GM18873 (cell line): ENCODE results near the gene TMEM273.

Source experiments
- ATAC-seq: cut with Tn5 transposase; IDR thresholded peaks from one replicate; pipeline ENCODE4 v1.9.1; 2021; ENCODE audit warnings: mild to moderate bottlenecking, moderate library complexity, moderate number of reproducible peaks; ENCODE audit not compliant: unreplicated experiment, low FRiP score

TMEM273 gene

GRCh38 chr10:49166484-49167400, 21.4 kb downstream of the TMEM273 start:
- ATAC-seq, result no peak

DNA sequence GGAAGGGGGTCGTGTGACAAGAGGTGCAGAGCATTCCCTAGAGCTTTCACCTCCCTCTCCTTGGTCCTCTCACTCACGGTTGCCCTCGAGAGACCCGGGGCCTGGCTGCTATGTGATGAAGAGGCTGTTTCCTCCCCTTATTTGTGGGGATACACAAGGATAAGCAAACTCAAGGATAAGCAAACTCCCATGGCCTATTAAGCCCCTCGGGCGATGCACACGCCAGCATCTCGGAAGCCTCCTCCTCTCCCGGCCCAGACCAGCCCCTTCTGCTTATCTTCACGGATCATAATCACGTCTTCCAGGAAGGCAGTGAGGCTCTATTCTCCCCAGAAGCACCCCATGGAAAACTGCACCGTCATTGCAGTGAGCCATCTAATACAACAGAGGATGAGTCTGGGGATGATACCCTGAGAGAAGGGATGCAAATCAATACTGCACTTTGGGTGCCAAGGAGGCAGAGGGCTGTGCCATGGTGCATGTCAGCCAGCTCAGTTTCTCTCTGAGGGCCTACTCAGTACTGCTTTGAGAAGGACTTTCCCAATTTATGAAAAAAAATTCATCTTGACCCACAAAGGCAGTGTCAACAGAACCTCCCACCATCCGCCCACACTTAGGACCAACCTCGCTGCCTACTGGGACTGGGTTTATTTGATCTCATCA, 22.2 kb downstream of the TMEM273 start:
- ATAC-seq, result no peak

DNA sequence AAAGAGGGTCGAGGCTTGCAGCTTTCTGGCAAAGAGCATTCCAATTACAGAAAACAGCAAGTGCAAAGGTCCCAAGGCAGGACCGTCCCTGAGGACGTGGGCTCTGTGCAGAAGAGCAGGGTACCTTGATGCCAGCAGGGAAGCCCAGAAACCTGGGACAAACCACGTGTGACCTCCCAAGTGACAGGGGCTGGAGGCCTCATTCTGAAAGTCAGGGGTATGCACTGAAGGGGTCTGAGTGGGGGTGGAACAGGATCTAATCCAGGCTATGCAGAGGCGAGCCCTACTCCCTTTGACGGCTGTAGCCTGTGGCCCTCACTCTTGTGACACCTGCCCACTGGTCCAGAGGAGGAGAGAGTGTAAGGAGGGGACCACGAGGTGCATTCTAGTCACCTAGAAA, 22.9 kb downstream of the TMEM273 start:
- ATAC-seq, result no peak

DNA sequence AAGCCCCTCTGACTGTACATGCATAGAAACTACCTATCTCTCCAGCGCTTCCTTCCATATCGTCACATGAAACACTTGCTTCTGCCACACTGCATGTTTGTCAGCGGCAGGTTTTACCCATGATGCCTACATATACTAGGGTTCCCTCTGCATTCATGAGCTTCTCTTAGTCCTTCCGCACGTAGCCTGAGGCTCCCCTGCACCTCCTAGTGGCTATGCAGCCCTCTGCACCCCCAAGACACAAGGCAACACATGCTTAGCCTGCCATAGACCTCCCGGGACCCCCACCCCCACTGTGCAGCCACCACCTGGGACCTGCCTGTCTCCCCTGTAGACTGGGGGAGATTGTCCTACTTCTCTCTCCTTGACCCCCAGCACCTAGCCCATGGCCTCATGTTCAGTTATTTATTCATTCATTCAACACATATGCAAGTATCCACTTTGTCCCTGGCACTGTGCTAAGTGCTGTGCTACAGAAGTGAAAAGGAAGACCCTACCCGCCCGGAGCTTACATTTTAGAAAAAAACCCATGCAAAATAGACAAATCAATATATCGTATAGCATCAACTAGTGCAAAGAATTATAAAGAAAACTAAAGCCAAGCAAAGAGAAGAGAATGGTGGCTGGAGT, 23.5 kb downstream of the TMEM273 start:
- no peak for ATAC-seq

DNA sequence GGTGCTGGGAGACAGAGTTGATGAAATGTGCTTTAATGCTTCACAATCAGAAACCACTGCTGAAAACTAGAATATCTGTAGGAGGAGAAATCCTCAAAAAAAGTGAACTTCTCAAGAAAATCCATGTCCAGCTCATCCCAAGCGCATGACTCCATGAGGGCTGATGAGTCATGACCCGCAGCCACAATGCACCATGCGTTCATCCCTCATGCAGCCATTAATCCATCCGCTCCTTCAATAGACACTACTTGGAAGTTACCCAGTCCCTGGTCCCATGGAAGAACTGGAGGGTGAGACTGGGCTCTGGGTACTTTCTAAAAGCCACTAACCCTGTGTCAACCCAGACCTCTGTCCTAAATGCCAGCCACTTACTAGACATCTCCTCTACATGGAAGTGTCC, 24.4 kb downstream of the TMEM273 start:
- no peak for ATAC-seq

DNA sequence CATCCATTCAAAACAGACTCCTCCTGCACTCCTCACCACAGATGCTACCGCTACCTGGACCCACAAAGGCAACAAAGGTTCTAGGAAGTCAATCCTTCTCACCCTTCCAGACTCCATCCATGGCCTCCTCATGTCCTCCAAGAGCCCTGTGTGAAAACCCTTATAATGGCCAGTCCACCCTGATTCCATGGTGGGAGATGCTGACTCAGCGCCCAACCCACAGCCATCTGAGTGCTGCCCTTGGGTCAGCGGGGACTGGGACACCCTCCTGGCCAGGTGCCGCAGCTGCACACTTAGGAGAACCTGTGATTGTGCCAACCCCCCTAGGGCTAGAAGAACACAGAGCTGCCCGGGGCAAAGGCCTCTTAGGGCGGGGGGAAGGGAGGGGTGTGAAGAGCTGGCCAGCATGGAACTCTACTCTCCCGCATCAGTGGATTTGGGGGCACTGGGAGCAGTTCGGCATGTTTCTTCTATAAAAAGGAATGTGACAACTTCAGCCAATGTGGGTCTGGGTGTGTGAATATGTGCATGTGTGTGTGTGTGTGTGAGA, 25.4 kb downstream of the TMEM273 start:
- no peak for ATAC-seq

- ATAC-seq, result no peak
These were observed 26.1 kb downstream of the TMEM273 start for GRCh38 chr10:49162063-49162462.

GRCh38 chr10:49161411-49161997, 26.7 kb downstream of the TMEM273 start:
- ATAC-seq, result no peak

DNA sequence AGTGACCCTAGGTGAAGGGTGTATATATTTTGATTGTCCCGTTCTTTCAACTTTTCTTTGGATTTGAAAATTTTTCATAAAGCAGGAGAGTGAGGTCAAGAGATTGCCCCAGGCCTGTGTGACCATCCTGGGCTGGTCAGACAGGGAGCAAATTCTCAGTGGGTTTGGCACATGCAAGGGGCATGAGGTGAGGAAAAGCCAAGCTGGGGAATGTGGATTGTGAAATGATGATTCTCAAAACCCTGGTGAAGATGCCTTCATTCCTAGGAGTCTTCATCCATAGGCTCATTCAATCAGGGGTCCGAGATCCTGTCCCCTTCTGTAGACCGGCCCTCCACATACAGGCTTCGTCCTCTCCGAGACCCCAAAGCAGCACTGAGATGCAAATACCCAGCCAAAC, 27.4 kb downstream of the TMEM273 start:
- ATAC-seq, result no peak

- no peak for ATAC-seq
These were observed 28.1 kb downstream of the TMEM273 start for GRCh38 chr10:49160110-49160509.

DNA sequence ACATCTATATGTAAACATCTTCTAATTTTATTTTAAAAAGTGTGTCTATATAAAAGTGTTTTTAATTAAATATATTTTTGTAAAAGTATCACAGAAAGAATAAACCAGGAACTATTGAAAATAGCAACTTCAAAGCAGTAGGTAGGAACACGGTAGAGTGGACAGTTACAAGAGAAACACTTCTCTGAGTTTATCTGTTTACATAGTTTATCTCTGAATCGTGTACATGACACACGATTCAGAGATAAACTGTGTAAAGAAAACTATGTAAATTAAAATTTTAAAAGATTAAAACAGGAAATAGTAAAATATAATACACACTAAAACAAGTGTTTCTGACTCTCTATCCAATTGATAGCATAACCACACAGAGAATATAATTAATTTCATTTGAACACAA, 29.3 kb downstream of the TMEM273 start:
- ATAC-seq, result no peak

DNA sequence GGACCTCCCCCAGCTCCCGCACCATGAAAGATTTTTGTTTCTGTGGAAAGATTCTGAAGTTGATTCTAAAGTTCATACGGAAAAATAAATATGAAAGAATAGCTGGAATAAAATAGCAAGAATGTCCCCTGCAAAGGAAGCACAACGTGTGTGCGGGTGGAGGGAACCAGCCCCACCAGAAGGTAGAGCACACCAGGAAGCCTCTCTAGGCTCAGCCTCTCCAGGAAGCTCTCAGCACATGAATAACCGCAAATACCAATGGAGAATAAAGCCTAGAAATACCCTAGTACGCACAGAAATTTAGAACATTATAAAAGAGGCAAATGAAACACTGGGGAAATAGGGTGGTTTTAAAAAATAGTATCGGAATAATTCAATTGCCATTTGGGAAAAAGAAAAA, 29.8 kb downstream of the TMEM273 start:
- no peak for ATAC-seq

DNA sequence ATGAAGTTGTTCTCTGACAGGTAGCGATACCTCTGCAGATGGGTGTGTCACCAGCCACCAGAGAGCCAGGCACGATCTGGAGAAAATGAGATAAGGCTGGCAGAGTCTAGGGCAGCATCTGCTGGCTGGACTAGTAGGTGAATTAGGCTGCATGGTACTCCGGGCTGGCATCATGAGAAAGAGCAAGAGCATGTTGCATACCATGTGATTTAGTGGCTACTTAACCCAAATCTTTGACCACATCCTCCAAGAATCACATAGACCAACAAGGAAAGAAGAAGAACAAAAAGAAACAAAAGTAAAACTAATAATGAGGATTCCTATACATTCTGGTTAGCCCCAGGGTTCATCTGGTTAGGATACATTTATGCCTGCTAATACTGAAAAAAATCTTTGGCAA, 31.0 kb downstream of the TMEM273 start:
- ATAC-seq, result no peak

GRCh38 chr10:49154641-49155040, 33.5 kb downstream of the TMEM273 start:
- no peak for ATAC-seq

DNA sequence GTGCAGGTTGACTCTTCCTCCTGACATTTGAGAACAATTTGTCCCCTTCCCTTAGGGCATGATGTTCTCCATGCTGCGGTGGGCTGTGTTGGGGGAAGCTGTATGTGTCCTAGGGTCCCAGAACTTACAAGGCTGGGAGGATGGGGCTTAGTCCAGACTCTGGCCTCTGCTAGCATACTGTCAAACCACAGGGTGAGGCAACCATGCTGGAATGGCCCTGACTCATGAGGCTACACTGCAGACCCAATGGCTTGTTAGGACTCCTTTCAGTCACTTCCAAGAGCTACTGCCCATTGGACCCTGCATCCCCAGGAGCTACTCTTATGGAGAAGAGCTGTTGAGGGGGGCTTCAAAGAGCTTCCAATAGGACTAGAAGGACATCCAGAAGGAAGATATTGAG, 34.2 kb downstream of the TMEM273 start:
- ATAC-seq, result no peak

GRCh38 chr10:49153115-49153514, 35.1 kb downstream of the TMEM273 start:
- ATAC-seq, result no peak

DNA sequence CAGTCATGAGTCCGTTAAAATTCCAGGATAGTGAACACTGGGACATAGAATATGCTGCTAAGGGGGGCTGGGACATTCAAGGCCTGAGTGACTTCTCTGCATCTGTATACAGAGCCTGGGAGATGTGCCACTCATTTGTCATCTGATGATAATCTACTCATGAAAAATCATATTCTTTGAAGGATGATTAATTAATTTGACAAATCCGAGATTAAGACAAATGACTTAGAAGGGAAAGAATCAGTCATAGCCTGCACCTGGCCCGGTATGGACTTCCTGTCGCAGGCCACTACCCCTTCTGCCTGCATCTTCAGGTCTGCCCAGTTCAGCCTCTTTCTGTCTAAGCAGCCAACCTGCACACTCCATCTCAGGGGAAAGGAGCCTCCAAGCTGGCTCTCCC, 35.5 kb downstream of the TMEM273 start:
- no peak for ATAC-seq

- ATAC-seq, result no peak
These were observed 36.2 kb downstream of the TMEM273 start for GRCh38 chr10:49152037-49152436.

DNA sequence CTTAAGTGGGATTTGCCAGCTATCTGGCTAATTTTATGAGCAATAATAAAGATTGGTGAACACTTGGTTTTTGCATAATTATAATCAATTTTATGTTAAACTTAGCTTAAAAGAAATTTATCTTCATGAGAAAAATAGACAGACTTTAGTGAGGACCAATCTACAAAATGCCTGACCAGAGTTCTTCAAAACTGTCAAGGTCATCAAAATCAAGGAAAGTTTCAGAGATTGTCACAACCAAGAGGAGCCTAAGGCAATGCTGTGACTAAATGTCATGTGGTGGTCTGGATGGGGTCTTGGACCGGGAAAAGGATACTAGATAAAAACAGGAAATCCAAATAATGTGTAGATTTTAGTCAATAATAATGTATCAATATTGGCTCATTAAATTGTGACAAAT, 36.7 kb downstream of the TMEM273 start:
- ATAC-seq, result no peak

GRCh38 chr10:49151025-49151445, 37.2 kb downstream of the TMEM273 start:
- no peak for ATAC-seq

DNA sequence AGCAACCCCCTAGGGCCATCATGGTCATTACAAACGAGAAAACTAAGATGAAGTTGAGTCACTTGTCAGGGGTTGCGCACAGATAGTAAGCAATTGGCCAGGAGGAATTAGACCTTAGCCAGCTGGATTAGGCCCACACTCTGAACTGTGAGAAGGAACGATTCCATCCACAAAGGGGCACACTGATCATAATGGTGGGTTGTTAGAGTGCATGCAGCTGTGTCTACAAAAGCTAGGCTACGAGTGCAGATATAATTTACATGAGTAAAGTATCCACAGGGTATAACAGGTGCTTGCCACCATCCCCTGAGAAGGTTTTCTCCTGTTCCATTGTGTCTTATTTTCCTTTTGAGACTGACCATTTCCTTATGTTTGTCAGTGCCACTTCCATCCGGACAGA, 37.8 kb downstream of the TMEM273 start:
- no peak for ATAC-seq
